OCI-M2 (cell line): ENCODE measurements around the gene FPR1.
"Not testable (repeated sequence)": the region's sequence is repeated elsewhere in the genome, so short reads cannot be mapped to it uniquely, and the experiment has no call there.

Experiments used
- DNase-seq: peaks from one replicate; lab custom pipeline; 2025; ENCODE audit not compliant: unreplicated experiment; lab: John Stamatoyannopoulos, UW

The FPR1 gene

GRCh38 chr19:51738523-51738922, 13.2 kb downstream of the FPR1 start:
- DNase-seq = not testable (repeated sequence)

GRCh38 chr19:51737924-51738323, 13.8 kb downstream of the FPR1 start:
- DNase-seq = no peak

GRCh38 chr19:51737389-51737788, 14.3 kb downstream of the FPR1 start:
- DNase-seq = no peak

- DNase-seq = no peak
Observed at GRCh38 chr19:51735759-51736449, 15.8 kb downstream of the FPR1 start.

GRCh38 chr19:51733742-51734522, 17.7 kb downstream of the FPR1 start:
- DNase-seq = no peak

GRCh38 chr19:51729781-51730180, 21.9 kb downstream of the FPR1 start:
- no peak for DNase-seq

GRCh38 chr19:51727349-51727880, 24.3 kb downstream of the FPR1 start:
- no peak for DNase-seq

GRCh38 chr19:51726049-51726448, 25.6 kb downstream of the FPR1 start:
- no peak for DNase-seq

- no peak for DNase-seq
Observed at GRCh38 chr19:51724543-51724942, 27.1 kb downstream of the FPR1 start.

GRCh38 chr19:51722492-51722891, 29.2 kb downstream of the FPR1 start:
- no peak for DNase-seq

GRCh38 chr19:51721905-51722304, 29.8 kb downstream of the FPR1 start:
- DNase-seq = no peak

- no peak for DNase-seq
Observed at GRCh38 chr19:51719251-51719988, 32.3 kb downstream of the FPR1 start.

GRCh38 chr19:51716925-51717324, 34.8 kb downstream of the FPR1 start:
- DNase-seq = no peak

- no peak for DNase-seq
Observed at GRCh38 chr19:51715850-51716249, 35.8 kb downstream of the FPR1 start.

- DNase-seq = no peak
Observed at GRCh38 chr19:51714848-51715247, 36.8 kb downstream of the FPR1 start.

- no peak for DNase-seq
Observed at GRCh38 chr19:51713319-51714285, 38.1 kb downstream of the FPR1 start.

GRCh38 chr19:51712461-51713081, 39.1 kb downstream of the FPR1 start:
- no peak for DNase-seq

GRCh38 chr19:51711702-51712101, 40.0 kb downstream of the FPR1 start:
- DNase-seq = no peak

- no peak for DNase-seq
Observed at GRCh38 chr19:51710163-51710562, 41.5 kb downstream of the FPR1 start.

- DNase-seq = no peak
Observed at GRCh38 chr19:51709575-51709974, 42.1 kb downstream of the FPR1 start.
